ENCODE measurements around the gene SLC6A6. TPM values are rescaled to one million over a fixed set of nuclear protein-coding genes. Genes with fewer than 3 reads are reported as not detected.

SLC6A6 gene
- total and polyA plus RNA-seq, 4 donors, result 14.3 to 19.7 (median 16.9) TPM

DNA sequence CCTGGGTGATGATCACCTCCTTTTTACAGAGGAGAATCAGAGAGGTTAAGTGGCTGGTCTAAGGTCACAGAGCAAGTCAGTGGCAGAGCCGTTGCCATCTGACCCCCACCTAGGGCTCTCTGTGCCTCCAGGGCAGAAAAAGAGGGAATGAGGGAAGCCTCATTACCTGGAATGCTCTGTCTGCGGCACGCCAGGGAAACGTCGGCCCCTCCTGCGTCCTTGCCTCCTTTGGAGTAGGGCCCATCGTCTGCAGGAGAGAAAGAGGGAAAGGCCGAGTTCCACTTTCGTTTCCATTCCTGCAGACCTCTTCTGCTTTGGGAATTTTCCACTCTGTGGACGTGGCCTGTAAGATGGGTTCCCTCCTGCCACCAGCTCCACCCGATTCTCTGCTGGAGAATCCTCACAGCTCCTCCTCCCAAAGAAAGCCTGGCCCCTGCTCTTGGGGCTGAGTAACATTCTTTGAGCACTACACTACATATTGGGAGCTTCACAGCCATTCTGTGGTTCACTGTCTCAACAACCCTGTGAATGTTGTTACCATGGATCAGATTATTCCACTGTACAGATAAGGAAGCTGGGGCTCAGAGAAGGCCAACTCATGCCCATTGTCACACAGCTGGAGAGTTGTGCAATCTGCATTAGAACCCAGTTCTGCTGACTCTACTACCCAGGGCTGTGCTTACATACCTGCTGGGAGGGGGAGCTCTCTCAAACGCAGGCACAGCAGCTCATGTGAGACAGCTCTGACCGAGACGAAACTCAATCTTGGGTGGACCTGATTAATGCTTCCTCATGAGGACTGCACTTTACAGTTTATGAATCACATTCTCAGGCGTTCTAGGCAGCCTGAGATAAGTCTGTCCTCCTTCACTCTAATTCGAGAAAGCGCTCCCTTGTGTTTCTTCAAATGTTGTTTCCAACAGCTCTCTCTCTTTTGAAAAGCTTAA, 123.6 kb downstream of the SLC6A6 start:
- H3K27ac ChIP-seq (ENCODE audit: low read depth, low read length), result peak overlapping the region; percentile 33
- no peaks in the 10 kb centered on the region for H3K4me1 ChIP-seq (ENCODE audit: control insufficient read depth, insufficient read depth, low read length)
- DNase-seq (ENCODE audit: low read depth in 4 of 6, low spot score in 6 of 6), result peak in 1 of 6 donors; percentile 33
- H3K4me3 ChIP-seq (ENCODE audit: low read depth, low read length), result no peak overlapping the region
- 68% methylated on average over 13 of the region's 17 CpGs for WGBS (ENCODE audit: insufficient coverage)
- H3K27me3 ChIP-seq (ENCODE audit: control insufficient read depth, insufficient read depth, low read length), result no peaks in the 10 kb centered on the region
- H3K9me3 ChIP-seq (ENCODE audit: control insufficient read depth, insufficient read depth, low read length), result peaks cover 3% of the 10 kb centered on the region
- peaks cover 24% of the 10 kb centered on the region for H3K36me3 ChIP-seq (ENCODE audit: control insufficient read depth, insufficient read depth, low read length)

DNA sequence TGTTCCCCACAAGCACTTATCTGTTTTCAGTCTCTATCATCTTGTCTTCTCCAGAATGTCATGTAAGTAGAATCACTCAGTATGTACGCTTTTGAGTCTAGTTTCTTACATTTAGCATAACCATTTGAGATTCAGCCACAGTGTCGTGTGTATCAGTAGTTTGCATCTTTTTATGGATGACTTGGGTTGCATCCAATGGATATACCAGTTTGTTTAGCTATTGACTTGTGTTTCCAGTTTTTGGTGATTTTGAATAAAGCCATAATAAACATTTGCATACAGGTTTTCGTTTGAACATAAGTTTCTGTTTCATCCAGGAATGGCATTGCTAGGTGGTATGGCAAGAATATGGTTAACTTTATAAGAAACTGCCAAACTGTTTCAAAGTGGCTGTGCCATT, 125.7 kb downstream of the SLC6A6 start:
- WGBS (ENCODE audit: insufficient coverage), result no CpG with 5 or more reads among the region's 3 CpGs
- H3K9me3 ChIP-seq (ENCODE audit: control insufficient read depth, insufficient read depth, low read length), result peaks cover 3% of the 10 kb centered on the region
- H3K4me3 ChIP-seq (ENCODE audit: low read depth, low read length), result no peak overlapping the region
- H3K27ac ChIP-seq (ENCODE audit: low read depth, low read length), result no peak overlapping the region
- no peak for DNase-seq (ENCODE audit: low read depth in 4 of 6, low spot score in 6 of 6)
- H3K36me3 ChIP-seq (ENCODE audit: control insufficient read depth, insufficient read depth, low read length), result peaks cover 18% of the 10 kb centered on the region
- peaks cover 12% of the 10 kb centered on the region for H3K4me1 ChIP-seq (ENCODE audit: control insufficient read depth, insufficient read depth, low read length)
- no peaks in the 10 kb centered on the region for H3K27me3 ChIP-seq (ENCODE audit: control insufficient read depth, insufficient read depth, low read length)

DNA sequence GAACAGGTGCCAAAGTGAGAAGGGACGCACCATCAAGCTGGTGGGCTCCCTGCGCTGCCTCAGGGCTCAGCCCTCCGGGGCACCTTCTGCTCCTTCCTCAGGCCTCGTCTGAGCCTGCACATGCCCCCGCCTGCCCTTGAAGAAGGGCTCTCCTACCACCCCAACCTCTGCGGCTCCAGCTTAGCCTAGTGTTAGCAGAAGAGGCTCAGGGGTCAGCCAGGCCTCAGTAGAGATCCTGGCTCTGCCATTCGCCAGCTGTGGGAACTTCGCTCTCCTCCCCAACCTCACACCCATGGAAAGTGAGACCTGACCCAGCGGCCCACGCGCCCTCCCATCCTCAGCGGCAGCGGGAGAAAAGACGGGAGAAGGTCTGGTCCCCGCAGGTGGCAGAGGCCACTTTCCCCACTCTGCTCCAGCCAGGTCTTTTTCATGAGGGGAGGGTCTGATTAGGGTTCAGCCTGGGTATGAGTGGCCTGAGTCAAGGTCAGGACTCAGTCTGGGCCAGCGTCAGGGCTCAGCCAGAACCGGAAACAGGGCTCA, 129.5 kb downstream of the SLC6A6 start:
- Histone ChIP-seq H3K27ac (ENCODE audit: low read depth, low read length) (no peak overlapping the region), H3K9me3 (ENCODE audit: control insufficient read depth, insufficient read depth, low read length) (peaks cover 3% of the 10 kb centered on the region)
- 90% methylated on average over 9 of the region's 17 CpGs for WGBS (ENCODE audit: insufficient coverage)

DNA sequence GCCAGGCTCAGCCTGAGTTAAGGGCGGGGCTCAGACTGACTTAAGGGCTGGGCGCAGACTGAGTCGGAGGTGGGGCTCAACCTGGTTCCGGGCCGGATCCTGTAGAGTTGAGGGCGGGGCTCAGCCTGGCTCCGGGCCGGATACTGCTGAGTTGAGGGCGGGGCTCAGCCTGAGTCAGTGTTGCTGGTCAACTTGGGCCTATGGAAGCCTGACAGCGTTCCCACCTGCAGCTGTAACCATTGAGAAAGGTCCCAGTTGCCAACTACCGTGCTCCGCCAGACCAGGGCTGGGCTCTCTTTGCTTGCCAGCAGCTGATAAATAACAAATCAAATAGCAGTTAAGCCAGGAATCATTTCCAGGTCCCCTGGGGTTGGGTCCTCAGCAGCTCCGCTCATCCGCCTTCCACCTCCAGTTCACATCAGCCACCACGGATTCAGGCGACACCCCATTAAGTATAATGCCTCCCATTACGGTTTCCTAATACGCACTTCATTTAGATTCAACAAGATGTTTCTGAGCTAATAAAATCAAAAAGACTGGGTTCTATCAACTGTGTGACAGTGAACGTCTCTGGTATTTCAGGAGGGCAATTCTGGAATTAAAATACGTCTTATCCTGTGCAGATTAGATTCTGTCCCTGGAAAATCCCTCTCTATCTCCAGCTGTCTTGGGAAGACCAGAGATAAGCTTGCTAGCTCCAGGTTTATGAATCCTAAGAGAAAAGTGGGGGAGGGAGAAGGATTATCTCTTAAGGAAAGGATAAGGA, 130.5 kb downstream of the SLC6A6 start:
- Histone ChIP-seq H3K27me3 (ENCODE audit: control insufficient read depth, insufficient read depth, low read length) (no peaks in the 10 kb centered on the region), H3K4me3 (ENCODE audit: low read depth, low read length) (no peak overlapping the region), H3K4me1 (ENCODE audit: control insufficient read depth, insufficient read depth, low read length) (peaks cover 57% of the 10 kb centered on the region), H3K9me3 (ENCODE audit: control insufficient read depth, insufficient read depth, low read length) (peaks cover 3% of the 10 kb centered on the region), H3K36me3 (ENCODE audit: control insufficient read depth, insufficient read depth, low read length) (peaks cover 2% of the 10 kb centered on the region), H3K27ac (ENCODE audit: low read depth, low read length) (no peak overlapping the region)
- 40% methylated on average over 13 of the region's 20 CpGs for WGBS (ENCODE audit: insufficient coverage)
- DNase-seq (ENCODE audit: low read depth in 4 of 6, low spot score in 6 of 6), result peak in 2 of 6 donors; percentile 33 to 89

More for the DNA sequence above, 129.5 kb downstream of the SLC6A6 start:
- no peak for DNase-seq (ENCODE audit: low read depth in 4 of 6, low spot score in 6 of 6)
- H3K4me3 ChIP-seq (ENCODE audit: low read depth, low read length), result no peak overlapping the region
- H3K27me3 ChIP-seq (ENCODE audit: control insufficient read depth, insufficient read depth, low read length), result no peaks in the 10 kb centered on the region
- peaks cover 48% of the 10 kb centered on the region for H3K4me1 ChIP-seq (ENCODE audit: control insufficient read depth, insufficient read depth, low read length)
- peaks cover 2% of the 10 kb centered on the region for H3K36me3 ChIP-seq (ENCODE audit: control insufficient read depth, insufficient read depth, low read length)

GRCh38 chr3:14533457-14533958, 131.1 kb downstream of the SLC6A6 start:
- DNase-seq (ENCODE audit: low read depth in 4 of 6, low spot score in 6 of 6), result no peak
- Histone ChIP-seq H3K4me1 (ENCODE audit: control insufficient read depth, insufficient read depth, low read length) (peaks cover 60% of the 10 kb centered on the region), H3K27ac (ENCODE audit: low read depth, low read length) (no peak overlapping the region), H3K36me3 (ENCODE audit: control insufficient read depth, insufficient read depth, low read length) (peaks cover 2% of the 10 kb centered on the region), H3K4me3 (ENCODE audit: low read depth, low read length) (no peak overlapping the region), H3K27me3 (ENCODE audit: control insufficient read depth, insufficient read depth, low read length) (no peaks in the 10 kb centered on the region), H3K9me3 (ENCODE audit: control insufficient read depth, insufficient read depth, low read length) (peaks cover 3% of the 10 kb centered on the region)
- 76% methylated on average over 13 of the region's 14 CpGs for WGBS (ENCODE audit: insufficient coverage)

DNA sequence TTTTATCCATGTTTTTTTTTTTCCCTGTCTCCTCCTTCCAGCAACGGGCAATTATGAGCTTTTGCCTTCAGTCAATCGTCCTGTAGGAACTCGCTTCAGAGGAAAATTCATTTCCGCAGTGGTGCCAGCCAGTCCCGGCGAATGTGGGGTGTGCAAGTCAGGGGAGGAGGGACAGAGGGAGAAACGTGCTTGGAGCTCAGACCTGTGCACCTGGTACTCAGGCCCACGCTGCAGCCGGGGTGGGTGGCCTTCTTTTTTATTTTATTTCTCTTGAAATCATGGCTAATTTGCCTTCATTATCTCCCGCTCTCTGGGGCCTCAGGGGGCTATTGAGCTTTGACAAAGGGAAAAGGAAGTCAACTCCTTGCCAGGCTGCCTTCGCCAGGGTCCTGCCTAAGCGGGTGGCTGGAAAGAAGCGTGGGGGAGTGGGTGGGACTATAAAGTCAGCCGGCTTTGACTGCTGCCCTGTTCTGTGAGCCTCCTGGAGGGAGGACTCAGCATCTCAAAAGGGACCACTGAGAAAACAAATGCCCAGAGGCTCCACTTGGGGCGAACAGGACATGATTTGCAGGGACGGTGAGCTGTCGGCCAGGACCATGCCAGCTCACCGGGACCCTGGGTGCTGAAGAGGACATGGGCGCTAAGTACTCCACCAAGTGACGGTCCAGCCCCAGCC, 132.2 kb downstream of the SLC6A6 start:
- H3K36me3 ChIP-seq (ENCODE audit: control insufficient read depth, insufficient read depth, low read length), result peaks cover 4% of the 10 kb centered on the region
- 7% methylated on average over 16 of the region's 20 CpGs for WGBS (ENCODE audit: insufficient coverage)
- H3K9me3 ChIP-seq (ENCODE audit: control insufficient read depth, insufficient read depth, low read length), result peaks cover 3% of the 10 kb centered on the region
- H3K4me1 ChIP-seq (ENCODE audit: control insufficient read depth, insufficient read depth, low read length), result peaks cover 70% of the 10 kb centered on the region
- no peak overlapping the region for H3K4me3 ChIP-seq (ENCODE audit: low read depth, low read length)
- no peak overlapping the region for H3K27ac ChIP-seq (ENCODE audit: low read depth, low read length)
- no peaks in the 10 kb centered on the region for H3K27me3 ChIP-seq (ENCODE audit: control insufficient read depth, insufficient read depth, low read length)
- peak in 3 of 6 donors; percentile 17 to 79 (median 59) for DNase-seq (ENCODE audit: low read depth in 4 of 6, low spot score in 6 of 6)

DNA sequence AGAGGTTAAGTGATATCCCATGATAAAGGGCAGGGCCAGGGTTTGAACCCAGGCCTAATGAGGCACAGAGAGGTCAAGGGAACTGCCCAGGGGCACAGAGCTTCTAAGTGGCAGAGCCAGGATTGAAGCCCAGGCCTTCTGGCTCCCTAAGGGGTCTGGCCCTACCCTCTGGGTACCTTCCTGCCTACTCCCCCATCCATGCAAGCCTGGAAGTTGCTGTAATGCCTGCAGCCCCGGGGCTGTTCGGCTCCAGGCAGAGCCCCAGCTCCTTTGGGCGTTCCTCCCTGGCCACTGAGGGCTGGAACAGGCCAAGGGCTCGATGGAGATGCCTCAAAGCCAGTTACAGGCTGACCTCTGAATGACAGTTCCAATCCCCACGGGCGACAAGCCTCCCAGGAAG, 133.2 kb downstream of the SLC6A6 start:
- no peak overlapping the region for H3K4me3 ChIP-seq (ENCODE audit: low read depth, low read length)

GRCh38 chr3:14536055-14536815, 133.8 kb downstream of the SLC6A6 start:
- WGBS (ENCODE audit: insufficient coverage), result 94% methylated on average over 8 of the region's 10 CpGs
- H3K36me3 ChIP-seq (ENCODE audit: control insufficient read depth, insufficient read depth, low read length), result peaks cover 7% of the 10 kb centered on the region
- no peak overlapping the region for H3K27ac ChIP-seq (ENCODE audit: low read depth, low read length)
- peaks cover 84% of the 10 kb centered on the region for H3K4me1 ChIP-seq (ENCODE audit: control insufficient read depth, insufficient read depth, low read length)
- no peaks in the 10 kb centered on the region for H3K9me3 ChIP-seq (ENCODE audit: control insufficient read depth, insufficient read depth, low read length)
- no peak overlapping the region for H3K4me3 ChIP-seq (ENCODE audit: low read depth, low read length)
- no peak for DNase-seq (ENCODE audit: low read depth in 4 of 6, low spot score in 6 of 6)
- no peaks in the 10 kb centered on the region for H3K27me3 ChIP-seq (ENCODE audit: control insufficient read depth, insufficient read depth, low read length)

More for the DNA sequence above, 133.2 kb downstream of the SLC6A6 start:
- no peaks in the 10 kb centered on the region for H3K9me3 ChIP-seq (ENCODE audit: control insufficient read depth, insufficient read depth, low read length)
- H3K27ac ChIP-seq (ENCODE audit: low read depth, low read length), result no peak overlapping the region
- peaks cover 80% of the 10 kb centered on the region for H3K4me1 ChIP-seq (ENCODE audit: control insufficient read depth, insufficient read depth, low read length)
- no peak for DNase-seq (ENCODE audit: low read depth in 4 of 6, low spot score in 6 of 6)
- peaks cover 7% of the 10 kb centered on the region for H3K36me3 ChIP-seq (ENCODE audit: control insufficient read depth, insufficient read depth, low read length)
- 73% methylated on average over 6 of the region's 6 CpGs for WGBS (ENCODE audit: insufficient coverage)
- H3K27me3 ChIP-seq (ENCODE audit: control insufficient read depth, insufficient read depth, low read length), result no peaks in the 10 kb centered on the region
